ENCODE measurements around the gene ANO8. TPM values are rescaled to one million over a fixed set of nuclear protein-coding genes. Genes with fewer than 3 reads are reported as not detected.
A peak's percentile ranks its signal among the peaks of the same experiment; 100 is the strongest.

Gene ANO8
- total and polyA plus RNA-seq, 2 donors (not counting 1 experiment from before 2014, with no cell fraction given), result 3.0 to 5.2 TPM

- Histone ChIP-seq H3K4me1 (ENCODE audit: control insufficient read depth in 2 of 2, insufficient read depth in 2 of 2, low read length in 2 of 2) (peaks cover 38 to 56% of the 10 kb centered on the region in 2 donors), H3K27me3 (replicated peaks in 1 of 4; ENCODE audit: control extremely low read depth in 1 of 4, control insufficient read depth in 3 of 4, insufficient read depth in 4 of 4, low read length in 3 of 4) (no peaks in the 10 kb centered on the region), H2AFZ (ENCODE audit: insufficient read depth, low read depth, low read length, poor library complexity, severe bottlenecking) (peak within 1 kb of the TSS; percentile 83), H3K79me2 (ENCODE audit: control insufficient read depth, insufficient read depth, low read length) (peaks cover 50% of the 10 kb centered on the region), H3K9ac (ENCODE audit: low read length) (peak within 1 kb of the TSS; percentile 72), H3K9me3 (ENCODE audit: control extremely low read depth in 1 of 3, control insufficient read depth in 2 of 3, insufficient read depth in 1 of 3, low read length in 2 of 3) (no peaks in the 10 kb centered on the region), H3K4me3 (ENCODE audit: control extremely low read depth in 1 of 5, extremely low read depth in 1 of 5, insufficient read depth in 1 of 5, low read depth in 2 of 5, low read length in 4 of 5) (peak within 1 kb of the TSS; percentile 49 to 74 (median 73)), H3K36me3 (replicated peaks in 1 of 2; ENCODE audit: control extremely low read depth in 1 of 2, control insufficient read depth in 1 of 2, extremely low read depth in 1 of 2, insufficient read depth in 2 of 2, low read length in 1 of 2) (no peaks in the 10 kb centered on the region), H4K20me1 (ENCODE audit: control insufficient read depth, insufficient read depth, low read length, poor library complexity, severe bottlenecking) (peaks cover 13% of the 10 kb centered on the region), H3K27ac (ENCODE audit: low read length in 2 of 2) (peak within 1 kb of the TSS; percentile 70 to 71), H3K4me2 (replicated peaks; ENCODE audit: low read depth, low read length, poor library complexity, severe bottlenecking) (peak within 1 kb of the TSS; percentile 96)
- H3K4me1 Mint-ChIP-seq, result peaks cover 56% of the 10 kb centered on the region
- WGBS (ENCODE audit: insufficient coverage), result 0% methylated on average over 55 of the region's 55 CpGs
- H3K27me3 Mint-ChIP-seq, result no peaks in the 10 kb centered on the region
- peak within 1 kb of the TSS; percentile 90 for H3K27ac Mint-ChIP-seq
- peak within 1 kb of the TSS; percentile 91 for H3K4me3 Mint-ChIP-seq
- intact Hi-C loops (cut with micrococcal nuclease), result loop anchor here (1.0 to 10.0 kb wide), 9 partner anchors 13 to 718 kb away; partner anchors contain the start of genes BABAM1, HAUS8, MYO9B and OCEL1
- ChIA-PET CTCF (interaction anchor here (0.6 to 2.9 kb wide), 21 partner anchors 11 to 858 kb away, joined by 3 to 18 read pairs (median 4); partner anchors contain the start of genes ANKLE1, ANO8, BABAM1 and USE1), POLR2A (interaction anchor here (0.6 to 1.5 kb wide), 17 partner anchors 14 to 1355 kb away, joined by 3 to 12 read pairs (median 6); partner anchors contain the start of genes ANO8, BABAM1 and USE1)
- TF ChIP-seq EZH2 (IDR thresholded peaks at IDR 0.05; ENCODE audit: borderline replicate concordance, insufficient read depth, low read depth, low read length, poor library complexity, severe bottlenecking), result no peak
- peak; percentile 76 for TF ChIP-seq CTCF (IDR thresholded peaks at IDR 0.05)
- no peaks in the 10 kb centered on the region for H3K9me3 Mint-ChIP-seq (ENCODE audit: insufficient read depth)
- ATAC-seq (ENCODE audit: low read depth), result peak; percentile 69
- DNase-seq, result peak; percentile 100
Observed at GRCh38 chr19:17305517-17306284, 29.0 kb downstream of the ANO8 start, which contains the start of gene MRPL34. MRPL34 (plus strand) TSS chr19:17305872; CDS start chr19:17305893, 21 bp downstream.

All from B cell (primary cell).